ENCODE measurements around the gene CD7. TPM values are rescaled to one million over a fixed set of nuclear protein-coding genes. Genes with fewer than 3 reads are reported as not detected.
A peak's percentile ranks its signal among the peaks of the same experiment; 100 is the strongest.

CD7 gene
- total and polyA plus RNA-seq, 9 of the 15 experiments (the other 6 are each of a cell fraction or from before 2014, with no cell fraction given) = 0.21 to 0.35 TPM; not detected in 7

DNA sequence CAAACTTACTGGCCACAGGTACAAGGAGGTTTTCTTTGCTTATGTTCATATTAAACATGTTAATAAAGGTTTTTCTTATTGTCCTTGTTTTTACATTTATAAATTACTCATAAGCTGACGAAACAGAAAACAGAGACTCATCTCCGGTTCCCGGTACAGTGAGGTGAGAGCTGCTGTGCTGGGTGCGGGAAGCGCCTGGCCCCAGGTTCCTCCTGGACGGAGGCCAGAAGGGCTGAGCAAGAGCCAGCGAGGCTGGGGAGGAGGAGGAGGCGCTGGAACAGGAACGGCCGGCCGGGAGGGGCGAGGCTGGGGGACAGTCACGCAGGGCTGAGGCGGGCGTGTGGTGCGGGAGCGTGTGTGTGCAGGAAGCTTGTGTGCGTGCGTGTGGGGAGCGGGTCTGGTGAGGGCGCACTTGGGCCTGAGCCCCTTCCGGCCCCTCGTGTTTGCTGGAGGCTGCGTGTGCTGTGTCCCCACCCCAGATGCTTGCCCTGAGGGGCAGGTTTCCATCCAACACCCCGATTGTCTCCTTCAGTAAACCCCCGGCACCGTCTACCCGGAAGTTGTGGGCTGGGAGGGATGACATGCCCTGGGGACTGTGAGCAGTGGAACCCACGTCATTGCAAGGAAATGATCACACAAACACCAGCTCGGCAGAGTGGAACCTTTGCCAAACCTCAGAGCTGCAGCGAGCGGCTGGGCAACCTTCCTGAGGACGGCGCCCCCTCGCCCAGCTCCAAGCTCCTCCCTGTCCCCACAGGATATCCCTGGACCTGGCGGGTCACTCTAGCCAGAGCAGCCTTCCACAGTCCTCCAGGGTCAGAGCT, 19.5 kb downstream of the CD7 start (continued):
- TF ChIP-seq MTA2 (IDR thresholded peaks at IDR 0.05; ENCODE audit: low read depth) (no peak), ZNF316 (IDR thresholded peaks at IDR 0.05) (no peak), NFIX (CRISPR knock-in tag; IDR thresholded peaks at IDR 0.05; ENCODE audit: low read depth) (0 out of 2 replicates have a peak, but pooled peaks have one; percentile 29), ZBTB17 (CRISPR knock-in tag; IDR thresholded peaks at IDR 0.05) (peak; percentile 76), ELF1 (tag; IDR thresholded peaks at IDR 0.05) (peak; percentile 74), NCOA2 (IDR thresholded peaks at IDR 0.05; ENCODE audit: partially characterized antibody in 2 of 2) (no peak), ETV1 (tag; conservative IDR thresholded peaks at IDR 0.05; ENCODE audit: low read depth) (peak; percentile 53), PHF8 (IDR thresholded peaks at IDR 0.05; ENCODE audit: borderline replicate concordance, low read length) (peak; percentile 55; the same call in 1 of the 2 replicates), SOX6 (IDR thresholded peaks at IDR 0.05) (peak; percentile 30; the same call in 1 of the 2 replicates), SUPT5H (IDR thresholded peaks at IDR 0.05) (peak; percentile 58; the same call in 1 of the 2 replicates), TRIM24 (IDR thresholded peaks at IDR 0.05) (peak in 1 of 2 experiments; percentile 56; a peak in 2 of 4 replicates), ZFP30 (CRISPR knock-in tag; IDR thresholded peaks at IDR 0.05; ENCODE audit: borderline replicate concordance) (no peak), MYC (IDR thresholded peaks at IDR 0.05; ENCODE audit: low read depth, low read length) (peak; percentile 56; the same call in 1 of the 2 replicates), MYC (CRISPR knock-in tag; IDR thresholded peaks at IDR 0.05; ENCODE audit: borderline replicate concordance, low read depth) (peak; percentile 80), CBFA2T3 (IDR thresholded peaks at IDR 0.05) (peak; percentile 23; the same call in 1 of the 2 replicates), NFE2L1 (tag; IDR thresholded peaks at IDR 0.05; ENCODE audit: borderline replicate concordance, low read depth) (no peak), ZNF668 (CRISPR knock-in tag; IDR thresholded peaks at IDR 0.05) (no peak), HDAC2 (IDR thresholded peaks at IDR 0.05) (peak; percentile 44; the same call in 1 of the 2 replicates), DDX20 (tag; IDR thresholded peaks at IDR 0.05; ENCODE audit: low read depth) (no peak), HNRNPL (IDR thresholded peaks at IDR 0.05; ENCODE audit: low read depth, low read length) (no peak), ZBTB7A (IDR thresholded peaks at IDR 0.05; ENCODE audit: borderline replicate concordance, control insufficient read depth, low read depth, low read length) (peak; percentile 72; the same call in 1 of the 2 replicates), EHMT2 (IDR thresholded peaks at IDR 0.05) (no peak)
- TF ChIP-seq, protein P1, sequence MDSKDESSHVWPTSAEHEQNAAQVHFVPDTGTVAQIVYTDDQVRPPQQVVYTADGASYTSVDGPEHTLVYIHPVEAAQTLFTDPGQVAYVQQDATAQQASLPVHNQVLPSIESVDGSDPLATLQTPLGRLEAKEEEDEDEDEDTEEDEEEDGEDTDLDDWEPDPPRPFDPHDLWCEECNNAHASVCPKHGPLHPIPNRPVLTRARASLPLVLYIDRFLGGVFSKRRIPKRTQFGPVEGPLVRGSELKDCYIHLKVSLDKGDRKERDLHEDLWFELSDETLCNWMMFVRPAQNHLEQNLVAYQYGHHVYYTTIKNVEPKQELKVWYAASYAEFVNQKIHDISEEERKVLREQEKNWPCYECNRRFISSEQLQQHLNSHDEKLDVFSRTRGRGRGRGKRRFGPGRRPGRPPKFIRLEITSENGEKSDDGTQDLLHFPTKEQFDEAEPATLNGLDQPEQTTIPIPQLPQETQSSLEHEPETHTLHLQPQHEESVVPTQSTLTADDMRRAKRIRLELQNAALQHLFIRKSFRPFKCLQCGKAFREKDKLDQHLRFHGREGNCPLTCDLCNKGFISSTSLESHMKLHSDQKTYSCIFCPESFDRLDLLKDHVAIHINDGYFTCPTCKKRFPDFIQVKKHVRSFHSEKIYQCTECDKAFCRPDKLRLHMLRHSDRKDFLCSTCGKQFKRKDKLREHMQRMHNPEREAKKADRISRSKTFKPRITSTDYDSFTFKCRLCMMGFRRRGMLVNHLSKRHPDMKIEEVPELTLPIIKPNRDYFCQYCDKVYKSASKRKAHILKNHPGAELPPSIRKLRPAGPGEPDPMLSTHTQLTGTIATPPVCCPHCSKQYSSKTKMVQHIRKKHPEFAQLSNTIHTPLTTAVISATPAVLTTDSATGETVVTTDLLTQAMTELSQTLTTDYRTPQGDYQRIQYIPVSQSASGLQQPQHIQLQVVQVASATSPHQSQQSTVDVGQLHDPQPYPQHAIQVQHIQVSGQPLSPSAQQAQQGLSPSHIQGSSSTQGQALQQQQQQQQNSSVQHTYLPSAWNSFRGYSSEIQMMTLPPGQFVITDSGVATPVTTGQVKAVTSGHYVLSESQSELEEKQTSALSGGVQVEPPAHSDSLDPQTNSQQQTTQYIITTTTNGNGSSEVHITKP (IDR thresholded peaks at IDR 0.05; ENCODE audit: partially characterized antibody) = peak; percentile 75
- TF ChIP-seq, protein P2, sequence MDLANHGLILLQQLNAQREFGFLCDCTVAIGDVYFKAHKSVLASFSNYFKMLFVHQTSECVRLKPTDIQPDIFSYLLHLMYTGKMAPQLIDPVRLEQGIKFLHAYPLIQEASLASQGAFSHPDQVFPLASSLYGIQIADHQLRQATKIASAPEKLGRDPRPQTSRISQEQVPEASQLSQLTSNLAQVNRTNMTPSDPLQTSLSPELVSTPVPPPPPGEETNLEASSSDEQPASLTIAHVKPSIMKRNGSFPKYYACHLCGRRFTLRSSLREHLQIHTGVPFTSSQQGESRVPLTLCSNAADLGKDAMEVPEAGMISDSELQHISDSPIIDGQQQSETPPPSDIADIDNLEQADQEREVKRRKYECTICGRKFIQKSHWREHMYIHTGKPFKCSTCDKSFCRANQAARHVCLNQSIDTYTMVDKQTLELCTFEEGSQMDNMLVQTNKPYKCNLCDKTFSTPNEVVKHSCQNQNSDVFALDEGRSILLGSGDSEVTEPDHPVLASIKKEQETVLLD (IDR thresholded peaks at IDR 0.05) = peak; percentile 73

Measured in K562 (cell line).